Prostate gland (tissue), 2 donors: ENCODE measurements around the gene SWSAP1.
"Not testable (repeated sequence)": the region's sequence is repeated elsewhere in the genome, so short reads cannot be mapped to it uniquely, and the experiment has no call there.

ENCODE experiments used
- CTCF ChIP-seq, 4 experiments: fragments of 200-600 bp in 2 of 4; fragments of 450-650 bp in 2 of 4; sonication (generic) in 2 of 4; IDR thresholded peaks; 1 replicate in 3 of 4; 2 replicates in 1 of 4; pipeline ENCODE4 v1.5.1; 2016 to 2019; ENCODE audit warnings: antibody characterized with exemption in 4 of 4, mild to moderate bottlenecking in 2 of 4, moderate library complexity in 2 of 4
- POLR2A ChIP-seq: fragments of 450-650 bp; IDR thresholded peaks from one replicate; pipeline ENCODE4 v1.6.1; 2016; ENCODE audit warnings: antibody characterized with exemption, mild to moderate bottlenecking

GRCh38 chr19:11333838-11334237 lies 40.6 kb upstream of the SWSAP1 start:
- TF ChIP-seq POLR2A; CTCF (IDR thresholded peaks at IDR 0.05): not testable (repeated sequence)
